ENCODE results near the gene PPP1R13B.

PPP1R13B gene

GRCh38 chr14:103728141-103728540 is 119.2 kb downstream of the PPP1R13B start:
- FAIRE-seq (no peak), DNase-seq (ENCODE audit: insufficient read length, low spot score) (no peak)
- no peak for TF ChIP-seq CTCF (IDR thresholded peaks at IDR 0.05; ENCODE audit: insufficient read depth, missing control alignments)

GRCh38 chr14:103727313-103727980 is 119.9 kb downstream of the PPP1R13B start:
- FAIRE-seq = no peak
- no peak for TF ChIP-seq CTCF (IDR thresholded peaks at IDR 0.05; ENCODE audit: insufficient read depth, missing control alignments)
- DNase-seq (ENCODE audit: insufficient read length, low spot score) = no peak

GRCh38 chr14:103726474-103726873 is 120.9 kb downstream of the PPP1R13B start:
- TF ChIP-seq CTCF (IDR thresholded peaks at IDR 0.05; ENCODE audit: insufficient read depth, missing control alignments) = no peak
- FAIRE-seq (no peak), DNase-seq (ENCODE audit: insufficient read length, low spot score) (no peak)

- TF ChIP-seq CTCF (IDR thresholded peaks at IDR 0.05; ENCODE audit: insufficient read depth, missing control alignments) = no peak
- DNase-seq (ENCODE audit: insufficient read length, low spot score) (no peak), FAIRE-seq (no peak)
Measured at GRCh38 chr14:103725739-103726395, 121.5 kb downstream of the PPP1R13B start.

GRCh38 chr14:103725001-103725682 is 122.2 kb downstream of the PPP1R13B start:
- no peak for DNase-seq (ENCODE audit: insufficient read length, low spot score)
- no peak for TF ChIP-seq CTCF (IDR thresholded peaks at IDR 0.05; ENCODE audit: insufficient read depth, missing control alignments)
- FAIRE-seq = no peak

GRCh38 chr14:103724116-103724515 is 123.3 kb downstream of the PPP1R13B start:
- no peak for TF ChIP-seq CTCF (IDR thresholded peaks at IDR 0.05; ENCODE audit: insufficient read depth, missing control alignments)
- no peak for FAIRE-seq
- DNase-seq (ENCODE audit: insufficient read length, low spot score) = no peak

- no peak for TF ChIP-seq CTCF (IDR thresholded peaks at IDR 0.05; ENCODE audit: insufficient read depth, missing control alignments)
- no peak for DNase-seq (ENCODE audit: insufficient read length, low spot score)
- no peak for FAIRE-seq
Measured at GRCh38 chr14:103723748-103724081, 123.7 kb downstream of the PPP1R13B start.
